Measurements from ENCODE around the gene PRDM16. TPM values are rescaled to one million over a fixed set of nuclear protein-coding genes. Genes with fewer than 3 reads are reported as not detected.

Gene PRDM16
- total and polyA plus RNA-seq, 4 donors = 0.05 to 0.67 (median 0.19) TPM

DNA sequence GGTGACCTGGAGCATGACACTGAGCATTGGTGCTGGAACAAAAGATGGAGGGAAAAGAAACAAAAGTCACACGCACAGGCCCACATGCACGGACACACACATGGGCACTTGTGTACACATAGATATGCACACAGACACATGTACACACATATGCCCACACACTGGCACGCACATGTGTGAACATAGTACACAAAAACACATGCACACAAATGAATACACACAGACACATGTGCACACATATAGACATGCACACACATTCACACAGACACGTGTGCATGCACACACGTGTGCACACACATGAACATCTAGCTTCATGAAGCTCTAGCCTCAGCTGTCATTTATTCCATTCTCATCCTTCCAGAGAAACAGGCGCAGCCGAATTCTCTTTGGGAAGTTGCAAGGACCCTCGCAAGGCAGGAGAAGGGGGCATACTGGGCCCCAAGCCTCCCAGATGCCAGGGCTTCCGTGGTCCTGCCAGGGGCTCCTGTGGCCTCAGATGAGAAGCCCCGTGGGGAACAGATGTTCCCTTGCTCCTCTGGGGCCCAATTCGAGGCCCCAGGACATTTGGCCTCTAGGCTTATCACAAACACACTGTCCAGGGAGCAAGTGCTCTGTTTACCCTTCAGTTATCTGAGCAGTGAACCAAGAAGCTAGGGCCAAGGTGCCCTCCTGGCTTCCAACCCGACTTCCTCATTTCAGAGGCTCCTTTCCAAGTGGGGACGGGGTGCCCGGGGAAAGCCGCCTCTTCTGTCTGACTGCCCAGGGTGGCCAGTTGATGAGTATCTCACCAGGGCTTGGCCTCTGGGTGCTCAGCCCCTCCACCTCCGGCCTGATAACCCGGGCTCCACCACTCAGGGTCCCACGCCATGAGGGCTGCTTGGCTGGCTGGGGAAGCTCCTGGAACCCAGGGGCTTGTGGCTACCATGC, 269.1 kb downstream of the PRDM16 start:
- H3K4me1 ChIP-seq (ENCODE audit: control insufficient read depth in 4 of 4, insufficient read depth in 4 of 4, low read length in 3 of 4) = peaks cover 1 to 11% (median 5%) of the 10 kb centered on the region in 4 donors
- peaks cover 0 to 4% (median 0%) of the 10 kb centered on the region in 4 donors for H3K9me3 ChIP-seq (ENCODE audit: control insufficient read depth in 4 of 4, low read length in 3 of 4)
- no peak overlapping the region for H3K27ac ChIP-seq (ENCODE audit: low read depth in 1 of 2, low read length in 2 of 2)
- H3K36me3 ChIP-seq (ENCODE audit: control insufficient read depth in 4 of 4, insufficient read depth in 3 of 4, low read depth in 1 of 4, low read length in 3 of 4) = no peaks in the 10 kb centered on the region
- WGBS = 79% methylated on average over 18 of the region's 18 CpGs
- TF ChIP-seq, protein P1, sequence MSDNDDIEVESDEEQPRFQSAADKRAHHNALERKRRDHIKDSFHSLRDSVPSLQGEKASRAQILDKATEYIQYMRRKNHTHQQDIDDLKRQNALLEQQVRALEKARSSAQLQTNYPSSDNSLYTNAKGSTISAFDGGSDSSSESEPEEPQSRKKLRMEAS (IDR thresholded peaks at IDR 0.05) = no peak
- no peak for TF ChIP-seq EGR1 (IDR thresholded peaks at IDR 0.05; ENCODE audit: low read depth in 2 of 2)
- TF ChIP-seq, protein P2, sequence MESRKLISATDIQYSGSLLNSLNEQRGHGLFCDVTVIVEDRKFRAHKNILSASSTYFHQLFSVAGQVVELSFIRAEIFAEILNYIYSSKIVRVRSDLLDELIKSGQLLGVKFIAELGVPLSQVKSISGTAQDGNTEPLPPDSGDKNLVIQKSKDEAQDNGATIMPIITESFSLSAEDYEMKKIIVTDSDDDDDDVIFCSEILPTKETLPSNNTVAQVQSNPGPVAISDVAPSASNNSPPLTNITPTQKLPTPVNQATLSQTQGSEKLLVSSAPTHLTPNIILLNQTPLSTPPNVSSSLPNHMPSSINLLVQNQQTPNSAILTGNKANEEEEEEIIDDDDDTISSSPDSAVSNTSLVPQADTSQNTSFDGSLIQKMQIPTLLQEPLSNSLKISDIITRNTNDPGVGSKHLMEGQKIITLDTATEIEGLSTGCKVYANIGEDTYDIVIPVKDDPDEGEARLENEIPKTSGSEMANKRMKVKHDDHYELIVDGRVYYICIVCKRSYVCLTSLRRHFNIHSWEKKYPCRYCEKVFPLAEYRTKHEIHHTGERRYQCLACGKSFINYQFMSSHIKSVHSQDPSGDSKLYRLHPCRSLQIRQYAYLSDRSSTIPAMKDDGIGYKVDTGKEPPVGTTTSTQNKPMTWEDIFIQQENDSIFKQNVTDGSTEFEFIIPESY (IDR thresholded peaks at IDR 0.05) = no peak
- TF ChIP-seq HNF4G (IDR thresholded peaks at IDR 0.05) = no peak
- no peak for TF ChIP-seq TAF1 (conservative IDR thresholded peaks at IDR 0.05)
- no peak for TF ChIP-seq FOXA2 (IDR thresholded peaks at IDR 0.05)
- TF ChIP-seq, protein P3, sequence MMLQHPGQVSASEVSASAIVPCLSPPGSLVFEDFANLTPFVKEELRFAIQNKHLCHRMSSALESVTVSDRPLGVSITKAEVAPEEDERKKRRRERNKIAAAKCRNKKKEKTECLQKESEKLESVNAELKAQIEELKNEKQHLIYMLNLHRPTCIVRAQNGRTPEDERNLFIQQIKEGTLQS (IDR thresholded peaks at IDR 0.05) = no peak
- TF ChIP-seq, protein P4, sequence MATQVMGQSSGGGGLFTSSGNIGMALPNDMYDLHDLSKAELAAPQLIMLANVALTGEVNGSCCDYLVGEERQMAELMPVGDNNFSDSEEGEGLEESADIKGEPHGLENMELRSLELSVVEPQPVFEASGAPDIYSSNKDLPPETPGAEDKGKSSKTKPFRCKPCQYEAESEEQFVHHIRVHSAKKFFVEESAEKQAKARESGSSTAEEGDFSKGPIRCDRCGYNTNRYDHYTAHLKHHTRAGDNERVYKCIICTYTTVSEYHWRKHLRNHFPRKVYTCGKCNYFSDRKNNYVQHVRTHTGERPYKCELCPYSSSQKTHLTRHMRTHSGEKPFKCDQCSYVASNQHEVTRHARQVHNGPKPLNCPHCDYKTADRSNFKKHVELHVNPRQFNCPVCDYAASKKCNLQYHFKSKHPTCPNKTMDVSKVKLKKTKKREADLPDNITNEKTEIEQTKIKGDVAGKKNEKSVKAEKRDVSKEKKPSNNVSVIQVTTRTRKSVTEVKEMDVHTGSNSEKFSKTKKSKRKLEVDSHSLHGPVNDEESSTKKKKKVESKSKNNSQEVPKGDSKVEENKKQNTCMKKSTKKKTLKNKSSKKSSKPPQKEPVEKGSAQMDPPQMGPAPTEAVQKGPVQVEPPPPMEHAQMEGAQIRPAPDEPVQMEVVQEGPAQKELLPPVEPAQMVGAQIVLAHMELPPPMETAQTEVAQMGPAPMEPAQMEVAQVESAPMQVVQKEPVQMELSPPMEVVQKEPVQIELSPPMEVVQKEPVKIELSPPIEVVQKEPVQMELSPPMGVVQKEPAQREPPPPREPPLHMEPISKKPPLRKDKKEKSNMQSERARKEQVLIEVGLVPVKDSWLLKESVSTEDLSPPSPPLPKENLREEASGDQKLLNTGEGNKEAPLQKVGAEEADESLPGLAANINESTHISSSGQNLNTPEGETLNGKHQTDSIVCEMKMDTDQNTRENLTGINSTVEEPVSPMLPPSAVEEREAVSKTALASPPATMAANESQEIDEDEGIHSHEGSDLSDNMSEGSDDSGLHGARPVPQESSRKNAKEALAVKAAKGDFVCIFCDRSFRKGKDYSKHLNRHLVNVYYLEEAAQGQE (IDR thresholded peaks at IDR 0.05) = no peak
- TF ChIP-seq, protein P5, sequence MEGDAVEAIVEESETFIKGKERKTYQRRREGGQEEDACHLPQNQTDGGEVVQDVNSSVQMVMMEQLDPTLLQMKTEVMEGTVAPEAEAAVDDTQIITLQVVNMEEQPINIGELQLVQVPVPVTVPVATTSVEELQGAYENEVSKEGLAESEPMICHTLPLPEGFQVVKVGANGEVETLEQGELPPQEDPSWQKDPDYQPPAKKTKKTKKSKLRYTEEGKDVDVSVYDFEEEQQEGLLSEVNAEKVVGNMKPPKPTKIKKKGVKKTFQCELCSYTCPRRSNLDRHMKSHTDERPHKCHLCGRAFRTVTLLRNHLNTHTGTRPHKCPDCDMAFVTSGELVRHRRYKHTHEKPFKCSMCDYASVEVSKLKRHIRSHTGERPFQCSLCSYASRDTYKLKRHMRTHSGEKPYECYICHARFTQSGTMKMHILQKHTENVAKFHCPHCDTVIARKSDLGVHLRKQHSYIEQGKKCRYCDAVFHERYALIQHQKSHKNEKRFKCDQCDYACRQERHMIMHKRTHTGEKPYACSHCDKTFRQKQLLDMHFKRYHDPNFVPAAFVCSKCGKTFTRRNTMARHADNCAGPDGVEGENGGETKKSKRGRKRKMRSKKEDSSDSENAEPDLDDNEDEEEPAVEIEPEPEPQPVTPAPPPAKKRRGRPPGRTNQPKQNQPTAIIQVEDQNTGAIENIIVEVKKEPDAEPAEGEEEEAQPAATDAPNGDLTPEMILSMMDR (IDR thresholded peaks at IDR 0.05; ENCODE audit: low read depth, low read length, missing input control) = no peak
- TF ChIP-seq RXRA (IDR thresholded peaks at IDR 0.05) = no peak
- TF ChIP-seq GABPA (IDR thresholded peaks at IDR 0.05 in 1 of 2, conservative IDR thresholded peaks at IDR 0.05 in 1 of 2) = no peak
- TF ChIP-seq SP1 (IDR thresholded peaks at IDR 0.05) = no peak
- no peak for TF ChIP-seq JUND (IDR thresholded peaks at IDR 0.05)
- no peak for TF ChIP-seq HNF4A (conservative IDR thresholded peaks at IDR 0.05)
- no peak for TF ChIP-seq YY1 (IDR thresholded peaks at IDR 0.05)
- no peak for TF ChIP-seq RAD21 (IDR thresholded peaks at IDR 0.05)
- no peak for TF ChIP-seq FOXA1 (IDR thresholded peaks at IDR 0.05)
- no peak for TF ChIP-seq NR2F2 (IDR thresholded peaks at IDR 0.05)
- H3K27me3 ChIP-seq (ENCODE audit: control insufficient read depth in 4 of 4, insufficient read depth in 4 of 4, low read length in 3 of 4) = peaks cover 0 to 2% (median 0%) of the 10 kb centered on the region in 4 donors
- no peak overlapping the region for H3K4me3 ChIP-seq (ENCODE audit: low read depth in 1 of 3, low read length in 3 of 3)
- H3K9ac ChIP-seq (ENCODE audit: low read depth in 1 of 2, low read length in 2 of 2) = no peak overlapping the region
- no peak for DNase-seq (ENCODE audit: low spot score)
